NCI-H2227 treated with DMSO at 0.1 percent for 48 hours (cell line): Measurements from ENCODE around the gene PDCD1.
"Not testable (repeated sequence)": the region's sequence is repeated elsewhere in the genome, so short reads cannot be mapped to it uniquely, and the experiment has no call there.

Experiments
- DNase-seq: peaks from one replicate; lab custom pipeline; 2025; lab: John Stamatoyannopoulos, UW

Gene PDCD1

GRCh38 chr2:241833756-241834526 is 24.8 kb downstream of the PDCD1 start:
- DNase-seq, result not testable (repeated sequence)

- DNase-seq, result no peak
These were observed 25.5 kb downstream of the PDCD1 start for GRCh38 chr2:241833101-241833663.

GRCh38 chr2:241827394-241827793 is 31.3 kb downstream of the PDCD1 start:
- no peak for DNase-seq

- not testable (repeated sequence) for DNase-seq
These were observed 34.9 kb downstream of the PDCD1 start for GRCh38 chr2:241823531-241824437.

- DNase-seq, result no peak
These were observed 36.5 kb downstream of the PDCD1 start for GRCh38 chr2:241822264-241822623.

GRCh38 chr2:241821460-241822263 is 37.0 kb downstream of the PDCD1 start:
- DNase-seq, result no peak

- DNase-seq, result no peak
These were observed 37.9 kb downstream of the PDCD1 start for GRCh38 chr2:241820625-241821384.

- DNase-seq, result not testable (repeated sequence)
These were observed 38.6 kb downstream of the PDCD1 start for GRCh38 chr2:241819947-241820624.

- DNase-seq, result no peak
These were observed 39.8 kb downstream of the PDCD1 start for GRCh38 chr2:241818943-241819270.

GRCh38 chr2:241818229-241818942 is 40.3 kb downstream of the PDCD1 start:
- no peak for DNase-seq

GRCh38 chr2:241817821-241818215 is 40.9 kb downstream of the PDCD1 start:
- DNase-seq, result not testable (repeated sequence)

- DNase-seq, result no peak
These were observed 41.4 kb downstream of the PDCD1 start for GRCh38 chr2:241817126-241817820.

- no peak for DNase-seq
These were observed 42.1 kb downstream of the PDCD1 start for GRCh38 chr2:241816431-241817121.

GRCh38 chr2:241815477-241816430 is 42.9 kb downstream of the PDCD1 start:
- no peak for DNase-seq

GRCh38 chr2:241814643-241815476 is 43.8 kb downstream of the PDCD1 start:
- no peak for DNase-seq

- DNase-seq, result no peak
These were observed 44.4 kb downstream of the PDCD1 start for GRCh38 chr2:241814393-241814642.
